HG02798 (cell line): Measurements from ENCODE around the gene EMC1.
A peak's percentile ranks its signal among the peaks of the same experiment; 100 is the strongest.
"Not testable (repeated sequence)": the region's sequence is repeated elsewhere in the genome, so short reads cannot be mapped to it uniquely, and the experiment has no call there.

Experiments
- ATAC-seq: cut with Tn5 transposase; IDR thresholded peaks from one replicate; pipeline ENCODE4 v1.9.1; 2021; ENCODE audit warnings: mild to moderate bottlenecking; ENCODE audit not compliant: unreplicated experiment, poor library complexity

EMC1 gene

DNA sequence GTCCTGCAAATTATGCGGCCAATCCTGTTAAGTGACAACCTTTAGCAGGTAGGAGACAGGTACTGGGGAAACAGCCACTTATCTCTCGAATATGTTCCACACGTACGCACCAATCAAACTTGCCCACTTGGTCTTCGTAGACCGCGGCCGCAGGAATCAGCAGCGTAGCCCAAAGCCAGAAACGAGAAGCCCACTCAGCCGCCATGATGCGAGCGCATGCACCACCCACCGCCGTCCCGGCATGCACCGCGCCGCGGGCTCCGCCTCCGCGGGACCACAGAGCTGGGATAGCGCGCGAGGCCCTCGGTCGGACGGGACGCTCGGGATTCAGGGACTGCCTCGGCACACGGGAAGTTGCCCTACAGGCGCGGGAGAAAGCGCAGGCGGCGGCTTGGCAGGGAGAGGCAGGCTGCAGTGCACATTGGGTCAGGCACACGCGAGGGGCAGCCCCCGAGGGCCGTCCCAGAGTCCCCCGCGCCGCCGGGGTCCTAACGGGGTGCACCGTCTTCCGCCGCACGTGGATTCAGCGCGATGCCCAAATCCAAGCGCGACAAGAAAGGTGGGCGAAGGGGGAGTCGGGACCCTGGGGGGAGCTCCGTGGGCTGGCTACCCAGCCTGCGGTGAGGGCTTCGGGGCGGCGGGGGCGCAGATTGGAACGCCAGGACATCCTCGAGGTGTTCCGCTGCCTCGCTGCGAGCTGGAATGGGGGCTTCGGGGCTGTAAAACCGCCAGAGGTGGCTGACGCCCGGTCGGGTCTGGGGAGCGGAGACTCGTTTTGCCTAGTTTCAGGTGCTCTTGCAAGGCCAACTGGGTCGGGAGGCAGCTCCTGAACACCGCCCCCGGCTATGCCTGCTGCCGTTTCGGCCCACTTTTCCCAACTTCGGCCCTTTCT is at the start of gene EMC1, which contains the start of gene MRTO4:
EMC1 (minus strand) TSS at position 220 of the 892 bp plus-strand sequence; CDS start at position 205, 15 bp downstream.
MRTO4 (plus strand) TSS at position 501 of the 892 bp plus-strand sequence; CDS start at position 532, 31 bp downstream.
- ATAC-seq: peak; percentile 92

- no peak for ATAC-seq
Observed at GRCh38 chr1:19300211-19300610, 48.9 kb upstream of the EMC1 start.

DNA sequence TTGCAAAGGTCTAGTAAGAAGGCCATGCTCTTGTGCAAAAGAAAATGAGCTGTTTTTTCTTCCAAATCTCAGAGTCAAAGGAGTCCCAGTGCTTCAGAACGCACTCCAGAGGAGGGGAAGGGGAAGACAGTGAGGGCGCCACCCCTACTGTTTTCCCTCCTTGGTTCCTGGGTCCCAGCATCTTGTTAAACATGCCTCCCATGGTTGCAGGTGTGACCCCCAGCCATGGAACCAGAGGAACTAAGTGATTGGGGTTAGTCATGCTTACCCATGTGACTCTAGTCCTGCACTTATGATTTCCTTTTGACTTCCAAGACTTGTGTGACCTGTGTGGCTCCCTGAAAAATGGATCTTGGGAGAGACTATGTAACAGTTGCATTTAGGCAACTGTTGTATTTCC is 43.3 kb upstream of the EMC1 start:
- no peak for ATAC-seq

GRCh38 chr1:19289244-19289643 is 37.9 kb upstream of the EMC1 start:
- no peak for ATAC-seq

DNA sequence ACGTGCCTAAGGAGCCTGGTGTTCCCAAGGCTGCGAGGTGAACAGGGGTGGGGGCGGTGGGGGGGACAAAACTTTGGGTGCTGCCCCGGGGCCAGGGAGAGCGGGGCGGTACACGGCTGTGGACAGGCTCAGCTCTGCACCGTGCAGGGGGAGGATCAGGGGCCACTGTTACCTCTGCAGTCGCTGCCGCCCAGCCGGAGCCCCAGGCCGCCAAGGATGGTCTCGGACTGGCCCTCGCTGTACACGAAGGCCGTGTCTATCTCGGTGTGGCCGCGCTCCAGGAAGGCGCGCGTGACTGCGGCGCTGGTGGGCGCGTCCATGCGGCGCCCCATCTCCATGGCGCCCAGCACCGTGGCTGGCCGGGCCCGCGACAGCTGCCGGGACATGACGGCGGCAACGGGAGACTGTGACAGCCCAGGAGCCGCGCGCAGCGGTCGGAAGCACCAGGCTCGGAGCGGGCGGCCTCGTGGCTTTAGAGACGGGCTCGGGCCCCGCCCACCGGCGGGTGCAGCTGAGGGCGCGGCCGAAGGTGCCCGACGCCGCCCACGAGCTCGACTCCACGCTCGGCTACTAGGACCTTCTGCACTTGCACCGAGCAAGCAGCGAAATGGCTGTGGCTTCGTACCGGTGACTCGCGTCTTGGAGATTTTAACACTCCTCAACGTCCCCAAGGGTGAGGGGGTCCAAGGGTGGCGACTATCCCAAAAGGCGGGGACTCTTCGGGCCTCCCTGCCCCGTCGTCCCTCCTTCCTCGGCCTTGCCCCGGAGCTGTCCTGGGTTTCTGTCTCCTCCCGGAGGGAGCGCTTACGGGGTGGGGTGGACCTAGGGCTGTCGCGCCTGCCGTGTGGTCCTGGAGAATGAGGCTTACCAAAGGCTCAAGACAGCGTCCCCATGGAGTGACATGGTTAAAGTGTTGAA is 37.3 kb upstream of the EMC1 start, which contains the start of gene AKR7A3:
AKR7A3 (minus strand) TSS at position 447 of the 918 bp plus-strand sequence; CDS start at position 386, 61 bp downstream.
- peak; percentile 47 for ATAC-seq

- no peak for ATAC-seq
Observed at GRCh38 chr1:19287436-19288185, 36.3 kb upstream of the EMC1 start.

- not testable (repeated sequence) for ATAC-seq
Observed at GRCh38 chr1:19285807-19286206, 34.5 kb upstream of the EMC1 start.

DNA sequence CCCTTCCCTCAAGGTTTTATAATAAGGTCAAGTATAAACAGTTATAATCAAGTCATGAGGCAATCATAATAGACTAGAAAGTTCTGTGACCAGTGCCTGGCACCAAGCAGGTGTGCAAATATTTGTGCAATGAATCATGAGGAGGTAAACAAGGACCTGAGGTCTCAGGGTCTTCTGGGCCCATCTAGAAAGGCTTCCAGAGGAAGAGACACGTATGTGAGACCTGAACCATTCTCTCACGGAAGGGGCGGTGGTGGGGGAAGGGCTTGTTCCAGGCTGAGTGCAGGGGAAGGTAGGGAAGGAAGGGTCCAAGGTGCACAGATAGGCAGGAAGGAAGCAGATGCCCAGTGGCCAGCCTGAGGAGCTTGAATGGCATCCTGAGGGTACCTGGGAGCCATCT is 34.0 kb upstream of the EMC1 start:
- ATAC-seq: not testable (repeated sequence)

DNA sequence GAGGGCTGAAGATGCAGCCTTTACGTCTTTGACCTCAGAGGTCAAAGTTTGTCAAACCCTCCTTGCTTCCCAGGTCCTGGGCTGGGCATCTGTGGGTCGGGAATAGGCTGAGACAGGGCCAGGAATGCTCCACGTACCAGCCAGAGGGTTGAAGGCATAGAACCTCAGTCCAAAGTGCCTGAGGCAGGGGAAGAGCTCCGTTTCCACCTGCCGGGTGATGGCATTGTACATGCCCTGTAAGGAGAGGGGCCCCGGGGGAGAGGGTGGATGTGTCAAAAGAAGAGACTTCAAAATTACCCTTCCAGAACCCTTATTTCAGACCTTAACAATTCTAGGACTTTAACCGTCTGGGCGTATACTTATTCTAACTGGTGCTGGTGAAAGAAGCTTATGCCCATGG is 33.6 kb upstream of the EMC1 start:
- ATAC-seq: no peak

GRCh38 chr1:19283891-19284290 is 32.6 kb upstream of the EMC1 start:
- no peak for ATAC-seq

GRCh38 chr1:19274636-19275035 is 23.3 kb upstream of the EMC1 start:
- ATAC-seq: no peak

DNA sequence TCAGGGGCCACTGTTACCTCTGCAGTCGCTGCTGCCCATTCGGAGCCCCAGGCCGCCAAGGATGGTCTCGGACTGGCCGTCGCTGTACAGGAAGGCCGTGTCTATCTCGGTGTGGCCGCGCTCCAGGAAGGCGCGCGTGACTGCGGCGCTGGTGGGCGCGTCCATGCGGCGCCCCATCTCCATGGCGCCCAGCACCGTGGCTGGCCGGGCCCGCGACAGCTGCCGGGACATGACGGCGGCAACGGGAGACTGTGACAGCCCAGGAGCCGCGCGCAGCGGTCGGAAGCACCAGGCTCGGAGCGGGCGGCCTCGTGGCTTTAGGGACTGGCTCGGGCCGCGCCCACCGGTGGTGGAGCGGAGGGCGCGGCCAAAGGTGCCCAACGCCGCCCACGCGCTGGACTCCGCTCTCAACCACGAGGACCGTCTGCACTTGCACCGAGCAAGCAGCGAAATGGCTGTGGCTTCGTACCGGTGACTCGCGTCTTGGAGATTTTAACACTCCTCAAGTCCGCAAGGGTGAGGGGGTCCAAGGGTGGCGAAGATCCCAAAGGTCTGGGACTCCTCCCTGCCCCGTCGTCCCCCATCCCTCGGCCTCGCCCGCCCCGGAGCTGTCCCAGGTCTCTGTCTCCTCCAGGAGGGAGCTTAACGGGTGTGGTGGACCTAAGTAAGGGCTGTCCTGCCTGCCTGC is 22.7 kb upstream of the EMC1 start:
- not testable (repeated sequence) for ATAC-seq

DNA sequence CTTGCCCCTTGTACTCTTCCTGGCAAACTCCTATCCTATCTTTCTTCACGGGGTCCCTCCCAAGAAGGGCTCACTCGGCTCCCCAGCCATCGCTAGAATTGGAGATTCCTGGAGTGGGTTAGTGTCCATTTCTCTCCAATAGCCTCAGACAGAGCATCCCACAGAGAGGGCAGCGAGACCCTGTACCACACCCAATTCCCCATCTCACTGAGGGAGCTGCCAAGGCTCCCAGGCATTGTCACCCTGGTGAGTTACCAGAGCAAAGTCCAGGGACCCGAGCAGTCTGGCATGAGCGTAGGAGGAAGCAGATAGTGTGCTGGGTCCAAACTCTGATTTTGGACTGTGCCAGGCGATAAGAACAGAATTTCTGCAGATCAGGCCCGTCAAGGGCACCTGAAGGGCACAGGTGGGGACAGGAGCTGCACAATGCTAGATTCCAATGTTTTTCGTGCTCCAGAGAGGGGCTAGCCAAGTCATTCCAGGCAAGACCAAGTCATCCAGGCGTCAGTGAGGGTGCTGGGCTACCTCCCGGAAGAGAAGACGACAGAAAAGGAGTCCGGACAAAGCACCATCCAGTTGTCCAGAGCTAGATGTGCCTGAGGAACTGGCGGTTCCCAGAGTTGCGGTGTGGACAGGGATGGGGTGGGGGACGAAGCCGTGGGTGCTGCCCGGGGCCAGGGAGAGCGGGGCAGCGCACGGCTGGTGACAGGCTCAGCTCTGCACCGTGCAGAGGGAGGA is 22.0 kb upstream of the EMC1 start:
- ATAC-seq: no peak

- ATAC-seq: no peak
Observed at GRCh38 chr1:19272064-19272463, 20.7 kb upstream of the EMC1 start.

DNA sequence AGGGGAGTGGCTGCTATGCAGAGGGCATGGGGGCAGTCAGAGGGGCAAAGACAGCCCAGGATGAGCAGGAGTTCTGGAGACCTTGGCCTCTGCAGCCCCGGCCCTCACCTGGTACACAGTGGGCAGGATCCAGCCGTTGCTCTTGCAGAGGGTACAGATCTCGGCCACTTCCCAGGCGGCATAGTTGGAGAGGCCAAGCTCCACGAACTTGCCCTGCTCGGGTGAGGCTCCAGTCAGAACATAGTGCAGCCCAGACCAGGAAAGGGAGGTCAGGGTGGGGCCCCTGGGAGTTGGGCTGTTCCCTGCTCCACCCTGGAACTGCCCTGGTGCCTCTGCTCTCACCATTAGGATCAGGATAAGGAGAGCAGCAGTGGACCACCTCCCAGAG is 19.0 kb upstream of the EMC1 start:
- not testable (repeated sequence) for ATAC-seq

GRCh38 chr1:19269427-19270342 is 18.4 kb upstream of the EMC1 start:
- ATAC-seq: not testable (repeated sequence)

DNA sequence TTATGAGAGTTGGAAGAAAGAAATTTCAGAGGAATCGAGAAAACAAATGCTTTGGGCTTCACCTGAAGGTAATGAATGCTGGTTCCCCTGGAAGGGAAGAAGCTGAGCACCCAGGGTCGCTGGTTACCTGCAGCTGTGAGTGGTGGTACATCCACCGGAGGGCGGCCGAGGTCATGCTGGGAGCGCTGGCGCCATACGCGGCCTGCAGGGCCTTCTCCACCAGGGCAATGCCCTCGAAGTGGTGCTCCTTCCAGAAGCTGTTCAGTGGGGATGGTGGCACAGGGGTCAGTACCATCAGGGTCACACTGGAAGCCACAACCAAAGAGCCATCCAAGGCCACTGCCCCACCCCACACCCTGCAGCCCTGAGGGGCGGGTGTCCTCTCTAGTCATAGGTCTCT is 17.1 kb upstream of the EMC1 start:
- no peak for ATAC-seq

GRCh38 chr1:19262744-19263143 is 11.4 kb upstream of the EMC1 start:
- ATAC-seq: no peak
